Right cardiac atrium (tissue), 5 donors: ENCODE measurements around the gene CDH4. TPM values are rescaled to one million over a fixed set of nuclear protein-coding genes. Genes with fewer than 3 reads are reported as not detected.

Experiments
- ATAC-seq, 2 donors: fragments of 200-7000 bp; cut with Tn5 transposase; one replicate each; pipeline versions ENCODE4 v1.8.0 to v1.9.1; 2020; ENCODE audit warnings: moderate library complexity in 2 of 2, mild to moderate bottlenecking in 1 of 2
- DNase-seq, 3 donors: peaks; one replicate each; pipeline ENCODE4 v3.0.0-alpha.2; 2020
- H3K27ac ChIP-seq: one replicate; pipeline ENCODE4 v1.5.1; 2013; ENCODE audit warnings: mild to moderate bottlenecking, low read length, control low read depth, moderate library complexity
- H3K27me3 ChIP-seq: one replicate; pipeline ENCODE4 v1.6.1; 2013; ENCODE audit not compliant: control insufficient read depth, insufficient read depth
- H3K4me1 ChIP-seq: one replicate; pipeline ENCODE4 v1.6.1; 2013; ENCODE audit warnings: low read length; ENCODE audit not compliant: control insufficient read depth, insufficient read depth
- H3K4me3 ChIP-seq: one replicate; pipeline ENCODE4 v1.5.1; 2013; ENCODE audit warnings: low read length, control low read depth
- H3K9me3 ChIP-seq: one replicate; pipeline ENCODE4 v1.6.1; 2013; ENCODE audit warnings: low read length; ENCODE audit not compliant: control insufficient read depth
- WGBS: extraction: QIAGEN DNeasy Blood & Tissue Kit; methylation state at CpG from one replicate; pipeline ENCODE4 v1.1.7; 2013; 5-methylcytosine and 5-hydroxymethylcytosine counted together
- intact Hi-C, 4 donors: fragments of 100-400 bp; cut with DNase I; formaldehyde crosslinking; loops; one replicate each; pipeline versions ENCODE4 v1.11.0 to v1.14.0; 2022 to 2023
- polyA plus RNA-seq: library from polyadenylated mRNA; stranded (reverse); fragments of 200-250 nt; gene quantifications from one replicate; pipeline ENCODE4 v1.2.3, GENCODE V29; 2013
- total RNA-seq, 4 donors: library from RNA; stranded (reverse); fragmentation: NEBNext Ultra II Directional; extraction: Animal tissue kit (Norgen Biotek cat#: 25700); gene quantifications; one replicate each; pipeline ENCODE4 v1.2.1, GENCODE V29; 2021
- donor health status: healthy with polysubstance abuse.
- donor health status: DM: no; HTN: yes; CAD: no.
- donor health status: DM: no; HTN: no; CAD: no.
- donor health status: DM: no; HTN: yes; CAD: no; lungs with severe emphysema.
- donor health status: DM: yes; HTN: yes; CAD: no.

The CDH4 gene
- total and polyA plus RNA-seq, 5 donors = 0.21 to 1.0 (median 0.39) TPM

DNA sequence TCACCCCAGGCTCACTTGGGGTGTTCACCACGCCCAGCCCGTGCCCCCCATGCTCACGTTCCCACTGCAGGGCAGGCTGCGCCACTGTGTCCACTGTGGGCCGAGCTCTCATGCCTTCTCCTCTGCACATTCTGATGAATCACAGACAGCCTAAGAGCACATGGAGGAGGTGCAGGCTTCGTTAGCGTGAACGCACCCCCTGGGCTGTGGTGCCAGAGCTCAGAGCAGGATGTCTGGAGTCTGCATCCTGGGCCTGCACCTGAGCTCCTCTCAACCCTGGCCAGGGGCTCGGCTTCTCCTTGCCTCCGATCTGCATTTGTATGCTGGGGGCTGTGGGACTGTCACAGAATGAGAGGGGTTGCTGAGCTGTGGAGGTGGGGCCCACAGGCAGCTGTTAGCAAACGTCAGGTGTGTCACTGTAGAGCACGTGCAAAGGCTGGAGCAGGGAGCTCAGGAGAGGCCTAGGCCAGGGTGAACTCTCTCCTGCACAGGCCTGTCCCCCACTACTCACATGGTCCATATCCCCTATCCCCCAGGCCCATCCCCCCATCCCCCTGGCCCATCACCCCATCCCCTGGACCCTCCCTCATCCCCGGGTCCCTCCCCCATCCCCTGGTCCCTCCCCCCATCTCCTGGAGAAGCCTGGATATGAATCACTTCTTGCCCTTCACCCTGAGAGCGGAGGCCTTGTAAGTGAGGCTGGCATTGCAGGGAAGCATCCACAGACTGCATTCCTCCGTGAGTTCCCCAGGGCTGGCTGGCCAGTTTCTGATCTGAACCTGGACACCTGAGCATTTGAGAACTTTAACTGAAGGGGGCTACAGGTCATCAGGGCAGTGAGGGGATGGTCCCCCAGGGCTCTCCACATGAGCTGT, 504.1 kb downstream of the CDH4 start:
- no peaks in the 10 kb centered on the region for H3K4me1 ChIP-seq
- H3K9me3 ChIP-seq = no peaks in the 10 kb centered on the region
- DNase-seq (peak in 1 of 3 donors; percentile 21), ATAC-seq (no peak)
- no peak overlapping the region for H3K4me3 ChIP-seq
- WGBS = 80% methylated on average over 15 of the region's 15 CpGs
- intact Hi-C loops = no loop called here
- H3K27me3 ChIP-seq = no peaks in the 10 kb centered on the region
- no peak overlapping the region for H3K27ac ChIP-seq

DNA sequence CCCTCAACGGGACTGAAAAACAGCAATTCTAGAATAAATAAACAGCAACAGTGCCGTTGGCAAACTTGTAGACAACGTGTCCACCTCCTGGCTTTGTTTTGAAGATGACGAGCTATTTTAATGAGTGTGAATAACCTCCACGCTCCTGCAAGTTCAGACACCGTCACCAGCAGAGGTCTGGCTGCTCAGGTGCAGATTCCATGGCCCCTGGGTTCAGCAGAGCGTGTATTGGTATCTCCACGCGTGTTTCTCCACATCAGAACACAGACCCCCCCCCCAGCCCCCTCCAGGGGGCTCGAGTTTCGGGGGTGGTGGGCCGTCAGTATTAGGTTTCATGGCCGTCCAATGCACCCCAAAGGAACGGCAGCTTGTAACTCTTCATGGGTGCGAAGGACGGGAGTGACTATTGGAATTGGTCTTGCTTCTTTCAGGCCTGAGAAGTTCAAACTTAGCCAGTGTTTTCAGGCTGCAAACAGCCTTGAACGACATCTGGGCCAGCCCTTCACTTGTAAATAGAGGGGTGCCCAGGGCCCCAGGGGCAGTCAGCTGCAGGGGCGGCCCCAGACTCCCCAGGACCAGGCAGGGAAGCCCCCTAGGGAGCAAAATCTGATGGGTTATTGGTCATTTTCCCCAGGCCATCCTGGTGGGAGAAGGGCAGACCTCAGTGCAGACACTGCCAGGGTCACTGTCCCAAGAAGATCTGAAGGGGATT, 505.1 kb downstream of the CDH4 start:
- H3K9me3 ChIP-seq = no peaks in the 10 kb centered on the region
- 75% methylated on average over 18 of the region's 18 CpGs for WGBS
- no peaks in the 10 kb centered on the region for H3K4me1 ChIP-seq
- no peak overlapping the region for H3K27ac ChIP-seq
- intact Hi-C loops = no loop called here
- no peak overlapping the region for H3K4me3 ChIP-seq
- H3K27me3 ChIP-seq = no peaks in the 10 kb centered on the region
- ATAC-seq (no peak), DNase-seq (peak in 1 of 3 donors; percentile 28)

DNA sequence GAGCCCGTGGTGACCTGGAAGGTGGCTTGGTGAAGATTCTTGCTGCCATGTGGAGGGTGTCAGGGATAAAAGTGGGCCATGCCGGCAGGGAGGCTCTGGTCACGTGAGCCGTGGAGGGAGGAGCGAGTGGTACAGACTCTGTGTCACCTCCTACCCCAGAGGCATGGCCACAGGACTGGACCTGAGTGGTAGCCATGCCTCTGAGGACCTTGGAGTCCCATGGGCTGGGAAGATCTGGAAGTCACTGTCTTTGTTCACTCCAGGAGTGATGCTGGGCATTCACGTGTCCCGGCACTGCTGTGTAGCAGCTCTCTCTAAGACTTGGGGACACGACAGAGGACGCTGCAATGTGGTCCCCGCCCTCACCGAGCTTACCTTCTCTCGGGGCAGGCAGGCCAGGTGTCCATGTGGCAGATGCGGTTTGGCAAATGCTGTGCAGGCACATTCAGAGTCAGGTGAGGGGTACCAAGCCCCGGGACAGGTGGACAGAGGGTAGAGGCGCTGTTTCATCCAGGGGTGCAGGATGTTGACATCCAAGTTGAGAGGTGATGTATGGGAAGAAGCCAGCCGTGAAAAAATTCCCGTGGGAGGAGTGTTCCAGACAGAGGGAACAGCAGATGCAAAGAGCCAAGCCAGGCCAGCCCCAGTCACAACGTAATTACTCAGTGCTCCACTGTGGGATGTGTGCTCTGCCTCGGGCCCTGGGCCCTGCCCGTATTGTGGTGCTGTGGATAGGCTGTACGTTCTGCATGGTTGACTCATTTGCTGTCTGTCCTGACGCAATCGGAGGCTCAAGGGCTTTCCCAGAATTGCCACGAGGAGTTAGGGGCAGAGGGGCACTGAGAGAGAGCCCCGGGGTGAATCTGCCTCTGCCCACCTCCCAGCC, 505.9 kb downstream of the CDH4 start:
- Histone ChIP-seq H3K9me3 (no peaks in the 10 kb centered on the region), H3K27ac (no peak overlapping the region), H3K4me3 (no peak overlapping the region), H3K4me1 (no peaks in the 10 kb centered on the region), H3K27me3 (no peaks in the 10 kb centered on the region)
- WGBS = 80% methylated on average over 25 of the region's 25 CpGs
- intact Hi-C loops = no loop called here
- ATAC-seq (no peak), DNase-seq (no peak)

DNA sequence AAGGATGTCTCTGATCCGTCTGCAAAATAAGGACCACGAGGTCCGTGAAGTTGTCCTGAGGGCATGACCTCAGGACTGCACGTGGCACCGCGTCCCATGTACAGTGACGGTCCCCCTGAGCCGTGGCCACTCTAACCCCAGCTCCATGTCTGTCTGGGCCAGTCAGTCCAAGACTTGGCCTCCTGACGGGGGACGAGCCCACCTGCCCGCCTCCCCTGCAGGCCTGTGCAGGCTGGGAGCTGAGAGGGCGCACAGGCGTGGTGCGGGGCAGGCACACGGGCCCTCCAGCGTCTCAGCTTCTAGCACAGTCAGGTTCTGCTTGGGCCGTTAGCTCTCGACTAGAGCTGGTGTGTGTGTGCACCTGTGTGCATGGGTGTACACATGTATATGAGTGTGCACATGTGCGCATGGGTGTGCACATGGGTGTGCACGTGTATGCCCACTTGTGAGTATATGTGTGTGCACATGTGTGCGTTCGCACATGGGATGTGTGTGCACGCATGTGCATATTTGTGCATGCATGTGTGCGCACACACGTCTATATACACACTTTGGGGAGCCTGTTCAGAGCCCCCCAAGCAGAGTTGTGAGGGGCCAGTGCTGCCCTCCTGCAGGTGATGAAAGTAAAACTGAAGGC, 506.6 kb downstream of the CDH4 start:
- Histone ChIP-seq H3K9me3 (no peaks in the 10 kb centered on the region), H3K27me3 (no peaks in the 10 kb centered on the region), H3K4me1 (no peaks in the 10 kb centered on the region), H3K4me3 (no peak overlapping the region), H3K27ac (no peak overlapping the region)
- ATAC-seq (no peak), DNase-seq (no peak)
- intact Hi-C loops = no loop called here
- 90% methylated on average over 25 of the region's 25 CpGs for WGBS

DNA sequence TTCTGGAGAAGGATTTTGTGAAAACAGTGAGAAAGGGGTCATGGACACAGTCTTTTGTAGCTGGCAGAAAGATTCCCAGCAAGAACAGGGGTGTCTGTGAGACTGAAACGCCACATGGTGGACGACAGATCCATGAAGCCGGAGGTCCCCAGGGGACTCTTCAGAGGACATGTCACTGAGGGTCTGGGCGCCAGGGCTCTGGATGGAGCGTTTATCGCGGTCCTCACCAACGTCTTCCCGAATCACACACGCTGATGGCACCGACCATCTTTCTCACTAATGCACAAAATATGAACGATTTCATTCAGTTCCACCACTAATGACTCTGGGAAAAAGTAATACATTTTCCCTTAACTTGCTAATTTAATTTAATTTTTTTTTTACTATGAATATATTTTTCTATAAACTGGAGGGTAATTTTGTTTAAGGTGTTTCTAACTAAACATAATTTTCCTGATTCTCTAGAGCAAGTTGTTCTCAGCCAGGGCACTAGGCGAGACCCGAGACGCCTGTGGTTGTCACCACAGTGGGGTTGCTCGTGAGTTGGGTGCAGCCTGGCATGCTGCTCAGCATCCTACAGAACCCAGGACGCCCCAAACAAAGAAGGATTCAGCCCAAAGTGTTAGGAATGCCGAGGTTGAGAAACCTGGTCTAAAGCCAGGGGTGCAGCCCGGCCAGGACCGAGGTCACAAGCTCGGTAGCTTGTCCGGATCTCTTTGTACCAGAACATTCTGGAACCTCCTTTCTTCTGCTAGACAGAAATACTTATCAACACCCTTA, 507.4 kb downstream of the CDH4 start:
- no peaks in the 10 kb centered on the region for H3K9me3 ChIP-seq
- no peaks in the 10 kb centered on the region for H3K4me1 ChIP-seq
- DNase-seq (no peak), ATAC-seq (no peak)
- intact Hi-C loops = no loop called here
- WGBS = 79% methylated on average over 22 of the region's 22 CpGs
- H3K27me3 ChIP-seq = no peaks in the 10 kb centered on the region
- no peak overlapping the region for H3K27ac ChIP-seq
- no peak overlapping the region for H3K4me3 ChIP-seq

DNA sequence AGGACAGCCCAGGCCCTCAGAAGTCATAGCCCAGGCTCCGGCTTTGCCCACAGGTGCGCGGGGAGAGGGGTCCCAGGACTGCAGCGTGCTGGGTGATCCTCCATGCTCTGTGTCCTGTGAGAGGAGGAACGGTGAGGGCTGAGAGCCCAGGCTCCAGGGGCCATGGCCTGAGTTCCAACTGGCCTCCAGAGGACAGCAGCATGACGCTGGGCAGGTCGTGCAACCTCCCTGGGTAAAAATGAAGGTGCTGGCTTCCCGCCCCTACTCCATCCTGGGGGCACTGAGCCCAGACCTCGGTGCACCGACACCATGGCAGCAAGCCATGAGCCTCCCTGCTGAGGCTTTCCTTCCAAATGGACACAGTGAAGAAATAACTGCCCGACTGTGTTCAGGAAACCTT, 508.3 kb downstream of the CDH4 start:
- Histone ChIP-seq H3K27ac (no peak overlapping the region), H3K9me3 (no peaks in the 10 kb centered on the region), H3K4me1 (no peaks in the 10 kb centered on the region), H3K4me3 (no peak overlapping the region), H3K27me3 (no peaks in the 10 kb centered on the region)
- intact Hi-C loops = no loop called here
- WGBS = 75% methylated on average over 11 of the region's 11 CpGs
- no peak for ATAC-seq
- DNase-seq = no peak

DNA sequence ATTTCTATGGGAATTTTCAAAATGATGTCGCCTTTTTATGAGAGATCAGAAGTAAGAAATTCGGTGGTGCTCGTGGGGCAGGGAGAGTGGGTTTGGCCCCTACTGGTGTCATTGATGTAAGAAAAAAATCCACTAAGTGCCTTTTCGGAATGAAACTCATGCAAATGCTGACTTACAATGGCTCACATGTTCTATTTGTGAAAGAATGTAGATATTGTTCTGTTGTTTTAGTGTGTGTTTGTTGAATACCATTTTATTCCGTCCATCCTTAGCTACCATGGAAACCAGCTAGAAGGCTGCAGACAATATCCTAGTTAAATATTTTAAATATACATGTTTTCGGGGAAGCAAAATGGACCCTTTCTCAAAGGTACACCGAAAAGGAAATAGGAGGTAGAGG, 508.7 kb downstream of the CDH4 start:
- no peak for ATAC-seq
- Histone ChIP-seq H3K4me3 (no peak overlapping the region), H3K4me1 (no peaks in the 10 kb centered on the region), H3K27ac (no peak overlapping the region), H3K9me3 (no peaks in the 10 kb centered on the region), H3K27me3 (no peaks in the 10 kb centered on the region)
- 78% methylated on average over 7 of the region's 7 CpGs for WGBS
- no peak for DNase-seq
- intact Hi-C loops = no loop called here

DNA sequence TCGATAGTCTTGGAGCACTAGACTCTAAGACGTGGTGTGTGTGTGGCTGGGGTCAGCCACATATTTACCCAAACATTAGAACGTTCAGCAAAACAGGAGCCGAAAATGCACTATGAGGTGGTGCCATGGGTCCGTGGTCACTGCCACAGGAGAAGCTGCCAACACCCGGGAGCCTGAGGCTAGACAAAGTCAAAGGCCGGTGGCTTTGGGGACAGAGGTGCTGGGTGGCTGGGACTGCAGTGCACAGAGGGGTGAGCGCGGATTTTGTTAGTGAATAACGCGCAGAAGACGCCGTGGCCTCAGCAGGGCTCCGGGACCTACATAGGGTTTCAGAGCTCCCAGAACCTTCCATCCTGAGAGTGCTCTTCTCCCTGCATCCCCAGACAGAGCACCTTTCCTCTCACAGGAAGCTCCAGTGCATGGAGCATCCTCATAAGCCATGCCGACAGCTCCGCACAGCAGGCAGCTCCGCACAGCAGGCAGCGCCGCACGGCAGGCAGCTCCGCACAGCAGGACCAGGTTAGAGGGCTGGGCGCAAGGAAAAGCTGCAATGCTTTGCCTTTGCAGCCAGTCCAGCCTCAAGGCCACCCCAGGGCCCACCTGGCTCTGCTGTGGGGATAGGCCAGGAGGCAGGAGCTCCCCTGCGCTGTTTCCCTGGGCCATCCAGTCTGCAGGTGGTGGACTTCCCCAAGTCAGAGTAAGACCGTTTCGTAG, 509.5 kb downstream of the CDH4 start:
- no peaks in the 10 kb centered on the region for H3K27me3 ChIP-seq
- WGBS = 87% methylated on average over 25 of the region's 25 CpGs
- no peaks in the 10 kb centered on the region for H3K4me1 ChIP-seq
- no peak overlapping the region for H3K4me3 ChIP-seq
- no peaks in the 10 kb centered on the region for H3K9me3 ChIP-seq
- H3K27ac ChIP-seq = no peak overlapping the region
- DNase-seq (no peak), ATAC-seq (no peak)
- intact Hi-C loops = no loop called here

DNA sequence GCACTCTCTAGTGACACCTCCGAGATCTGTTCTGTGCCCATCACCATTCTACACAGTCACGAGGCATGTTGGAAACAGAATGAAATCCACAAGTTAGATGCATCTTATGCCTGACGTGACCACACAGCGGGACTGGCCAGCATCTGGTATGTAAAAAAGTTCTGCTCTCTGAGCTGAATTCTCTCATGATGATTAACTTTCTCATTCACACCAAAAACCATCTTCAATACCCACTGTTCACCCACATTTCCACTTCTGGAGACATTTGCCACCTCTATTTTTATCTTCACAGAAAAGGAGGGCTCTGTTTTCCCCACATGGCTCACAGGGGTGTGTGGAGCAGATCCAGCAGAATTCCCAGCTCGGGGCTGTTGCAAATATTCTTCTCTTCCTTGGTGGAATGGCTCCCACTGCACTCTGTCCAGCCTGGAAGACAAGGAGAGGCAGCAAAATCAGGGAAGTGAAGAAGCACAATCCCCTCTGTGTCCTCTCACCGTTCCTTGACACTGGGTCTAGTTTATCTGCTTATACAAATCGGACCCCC, 510.2 kb downstream of the CDH4 start:
- no peaks in the 10 kb centered on the region for H3K4me1 ChIP-seq
- no peaks in the 10 kb centered on the region for H3K27me3 ChIP-seq
- no peak for ATAC-seq
- H3K4me3 ChIP-seq = no peak overlapping the region
- intact Hi-C loops = no loop called here
- no peaks in the 10 kb centered on the region for H3K9me3 ChIP-seq
- WGBS = 67% methylated on average over 7 of the region's 7 CpGs
- no peak overlapping the region for H3K27ac ChIP-seq
- DNase-seq = no peak
